ENCODE measurements around the gene AGK.
A peak's percentile ranks its signal among the peaks of the same experiment; 100 is the strongest.

The AGK gene, protein sequence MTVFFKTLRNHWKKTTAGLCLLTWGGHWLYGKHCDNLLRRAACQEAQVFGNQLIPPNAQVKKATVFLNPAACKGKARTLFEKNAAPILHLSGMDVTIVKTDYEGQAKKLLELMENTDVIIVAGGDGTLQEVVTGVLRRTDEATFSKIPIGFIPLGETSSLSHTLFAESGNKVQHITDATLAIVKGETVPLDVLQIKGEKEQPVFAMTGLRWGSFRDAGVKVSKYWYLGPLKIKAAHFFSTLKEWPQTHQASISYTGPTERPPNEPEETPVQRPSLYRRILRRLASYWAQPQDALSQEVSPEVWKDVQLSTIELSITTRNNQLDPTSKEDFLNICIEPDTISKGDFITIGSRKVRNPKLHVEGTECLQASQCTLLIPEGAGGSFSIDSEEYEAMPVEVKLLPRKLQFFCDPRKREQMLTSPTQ

DNA sequence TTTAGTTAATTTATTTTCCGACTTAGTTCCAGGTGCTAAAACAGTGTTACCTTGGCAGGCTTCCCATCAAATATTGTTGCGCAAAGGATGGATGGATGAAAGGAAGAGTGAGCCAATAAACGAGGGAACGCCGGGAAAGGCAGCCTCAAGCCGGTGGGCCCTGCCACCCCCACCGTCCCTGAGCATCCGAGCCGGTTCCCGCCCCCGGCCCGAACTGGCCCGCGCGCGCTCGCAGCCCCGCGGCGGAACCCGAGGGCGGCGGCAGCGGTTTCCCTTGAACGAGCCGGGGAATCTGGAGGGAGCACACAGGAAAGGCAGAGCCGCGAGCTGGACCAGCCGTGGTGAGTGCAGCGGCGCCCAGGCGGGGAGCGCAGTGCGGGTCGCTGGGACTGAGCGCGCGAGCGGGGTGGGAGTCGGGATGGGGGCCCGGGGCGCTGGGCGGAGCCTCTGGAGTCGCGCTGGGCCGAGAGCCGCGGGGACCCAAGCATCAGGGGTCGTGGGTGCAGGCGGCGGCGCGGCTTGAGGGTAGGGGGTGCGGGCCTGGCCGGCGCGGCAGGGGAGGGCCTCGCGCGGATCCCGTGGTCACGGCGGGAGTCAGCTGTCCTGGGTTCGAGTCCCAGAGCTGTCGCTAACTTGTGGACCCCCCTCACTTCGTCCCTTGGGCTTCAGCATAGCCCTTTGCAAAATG lies at the start of gene AGK:
AGK (plus strand) TSS at position 317 of the 688 bp plus-strand sequence. CDS start 4,057 bp downstream, outside the sequence.
- peak; percentile 93 for DNase-seq (ENCODE audit: low spot score)

DNA sequence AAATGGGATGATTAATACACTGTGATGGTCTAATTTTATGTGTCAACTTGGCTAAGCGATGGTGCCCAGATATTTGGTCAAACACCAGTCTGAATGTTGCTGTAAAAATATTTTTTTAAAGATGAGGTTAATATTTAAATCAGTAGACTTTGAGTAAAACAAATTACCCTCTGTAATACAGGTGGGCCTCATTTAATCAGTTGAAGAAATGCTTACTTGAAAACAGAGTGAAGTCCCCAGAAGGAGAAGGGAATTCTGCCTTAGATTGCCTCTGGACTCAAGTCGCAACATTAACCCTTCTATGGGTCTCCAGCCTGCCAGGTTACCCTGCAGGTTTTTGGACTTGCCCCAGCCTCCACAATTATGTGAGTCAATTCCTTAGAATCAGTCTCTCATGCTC lies 49.8 kb upstream of the AGK start:
- no peak for DNase-seq (ENCODE audit: low spot score)

DNA sequence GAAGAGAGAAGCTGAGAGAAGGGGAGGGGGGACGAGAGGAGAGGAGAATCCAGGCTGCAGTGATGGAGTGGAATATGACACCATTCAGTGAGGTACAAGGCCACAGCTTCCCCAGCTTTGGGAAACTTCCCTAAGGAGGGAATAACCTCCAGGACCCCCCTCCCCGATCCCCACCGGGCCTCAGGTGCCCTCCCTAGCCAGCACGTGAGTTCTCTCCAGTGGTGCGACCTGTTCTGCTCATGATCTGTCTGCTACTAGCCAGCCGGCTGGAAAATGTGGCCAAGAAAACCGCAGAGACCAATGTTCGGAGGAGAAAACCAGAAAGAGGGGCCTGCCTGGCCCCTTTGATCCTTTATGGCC lies 39.9 kb upstream of the AGK start:
- DNase-seq (ENCODE audit: low spot score) = no peak

DNA sequence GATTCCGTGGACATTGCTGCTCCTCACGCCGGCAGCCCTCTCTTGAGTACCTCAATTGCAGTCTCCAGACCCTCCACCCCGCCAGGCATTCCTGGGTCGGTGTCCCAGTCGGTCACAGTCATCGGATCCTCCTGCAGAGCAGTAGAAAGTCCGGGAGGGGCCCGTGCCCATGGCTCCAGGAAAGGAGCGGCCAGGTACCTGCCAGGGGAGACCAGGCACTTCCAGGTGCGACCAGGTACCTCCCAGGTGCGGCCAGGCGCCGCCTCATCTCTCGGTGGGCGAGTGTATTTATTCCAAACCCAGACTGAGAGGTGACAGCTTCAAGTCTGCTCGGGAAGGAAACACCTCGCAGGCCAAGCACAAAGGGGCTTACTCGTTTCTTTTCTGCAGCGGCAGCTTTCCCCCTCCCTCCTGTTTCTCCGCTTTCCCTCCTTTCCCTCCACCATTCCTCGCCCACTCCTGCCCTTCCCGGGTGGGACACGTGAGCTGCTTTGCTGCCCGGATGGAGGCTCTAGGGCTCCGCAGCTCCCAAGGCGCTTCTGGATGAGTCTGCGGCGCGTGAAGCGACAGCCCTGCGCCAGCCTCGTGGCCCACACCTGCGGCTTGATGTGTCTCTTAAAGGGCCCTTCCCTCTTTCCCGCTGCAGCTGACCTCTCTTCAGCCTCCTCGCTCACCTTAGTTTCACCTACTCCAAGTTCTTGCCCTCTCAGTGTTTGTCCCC lies 39.4 kb upstream of the AGK start:
- DNase-seq (ENCODE audit: low spot score) = peak; percentile 9

DNA sequence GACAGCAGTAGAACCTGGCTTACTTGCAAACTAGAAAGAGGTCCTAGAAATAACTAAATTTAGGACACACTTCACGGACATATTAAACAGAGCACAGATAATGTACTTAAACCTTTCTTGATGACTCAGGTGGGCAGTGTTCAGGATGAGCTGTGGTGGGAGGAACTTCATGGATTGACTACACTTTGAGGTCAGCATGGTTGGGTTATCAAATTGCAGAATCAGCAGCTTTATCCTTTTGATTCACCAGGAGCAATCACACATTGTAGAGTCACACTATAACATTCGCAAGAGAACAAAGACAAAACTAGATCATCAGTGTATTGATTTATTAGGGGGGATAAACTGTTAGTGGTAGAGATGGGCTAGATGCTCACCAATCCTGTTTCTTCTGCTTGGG lies 38.6 kb upstream of the AGK start:
- DNase-seq (ENCODE audit: low spot score) = no peak

DNA sequence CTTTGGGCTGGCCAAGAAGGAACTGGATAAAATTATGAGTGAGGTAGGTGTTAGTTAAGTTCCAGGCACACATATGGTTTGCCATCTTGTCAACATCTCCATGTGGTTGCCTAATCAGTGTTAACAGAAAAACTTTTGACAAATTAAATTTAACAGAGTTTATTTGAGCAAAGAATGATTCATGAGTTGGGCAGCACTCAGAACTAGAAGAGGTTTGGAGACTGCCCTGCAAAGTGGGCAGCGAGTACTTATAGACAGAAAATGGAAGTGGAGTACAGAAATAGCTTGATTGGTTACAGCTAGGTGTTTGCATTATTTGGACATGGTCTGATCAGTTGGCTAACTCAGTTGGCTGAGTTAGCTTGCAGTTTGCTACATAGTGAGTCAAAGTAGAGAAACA lies 37.5 kb upstream of the AGK start:
- no peak for DNase-seq (ENCODE audit: low spot score)

DNA sequence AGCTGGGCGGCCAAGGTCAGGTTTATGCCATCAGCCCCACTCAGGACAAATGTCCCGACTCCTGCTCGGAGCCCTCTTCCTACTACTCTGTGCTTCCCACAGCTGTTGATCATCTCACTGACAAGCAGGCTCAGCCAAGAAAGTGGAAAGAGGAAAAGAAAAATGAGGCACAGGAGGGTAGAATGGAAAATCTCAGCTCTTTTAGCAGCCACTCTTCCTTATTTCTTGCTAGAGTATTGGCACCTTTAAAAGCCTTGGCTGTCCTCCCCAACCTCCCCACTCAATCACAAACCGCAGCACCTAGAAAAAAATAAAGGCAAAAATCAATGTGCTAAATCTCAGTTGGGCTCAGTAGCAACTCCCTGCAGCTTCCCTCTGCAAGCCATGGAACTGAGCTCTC lies 35.3 kb upstream of the AGK start:
- DNase-seq (ENCODE audit: low spot score) = no peak

DNA sequence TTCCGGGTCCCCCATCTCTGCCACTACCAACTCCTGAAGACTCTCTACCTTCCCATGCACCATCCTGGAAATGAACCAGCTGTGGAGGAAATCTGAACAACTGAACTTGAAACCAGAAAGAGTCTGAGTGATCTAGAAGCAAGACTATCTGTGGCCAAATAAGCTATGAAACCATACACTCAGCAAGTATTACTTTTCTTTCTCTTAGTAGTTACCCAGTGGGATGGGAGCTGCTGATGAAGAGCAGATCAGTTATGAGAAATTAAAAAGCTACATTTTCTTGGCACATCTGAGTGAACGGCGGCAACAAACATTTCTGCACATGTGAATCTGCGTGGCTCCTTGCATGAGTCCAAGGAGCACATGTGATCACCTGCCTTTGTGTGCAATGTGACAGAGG lies 31.6 kb upstream of the AGK start:
- DNase-seq (ENCODE audit: low spot score) = no peak

DNA sequence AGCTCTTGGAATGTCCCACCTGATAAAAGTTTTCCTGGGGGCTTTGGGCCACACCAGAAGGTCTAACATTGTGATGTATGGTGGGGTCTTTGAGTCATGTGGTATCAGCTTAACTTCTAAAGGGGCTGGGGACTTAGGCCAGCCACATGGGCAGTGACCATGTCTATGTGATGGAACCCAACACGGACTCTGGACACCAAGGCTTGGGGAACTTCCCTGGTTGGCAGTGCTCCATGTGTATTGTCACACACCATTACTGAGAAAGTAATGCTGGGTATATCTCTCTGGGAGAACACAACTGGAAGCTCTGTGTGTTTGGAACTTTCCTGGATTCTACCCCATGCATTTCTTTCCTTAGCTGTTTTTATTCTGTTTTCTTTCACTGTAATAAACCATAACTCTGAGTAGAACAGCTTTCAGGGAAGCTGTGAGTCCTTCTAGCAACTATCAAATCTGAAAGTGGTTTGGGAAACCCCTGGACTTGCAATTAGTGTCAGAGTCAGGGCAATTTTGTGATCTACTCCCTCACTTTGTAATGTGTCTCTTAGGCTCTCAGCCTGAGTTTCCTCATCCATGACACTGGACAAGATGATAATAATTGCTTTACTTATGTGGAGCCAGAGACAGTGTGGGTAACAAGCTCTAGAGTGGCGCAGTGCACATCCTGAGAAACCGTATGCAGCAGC lies 28.4 kb upstream of the AGK start:
- no peak for DNase-seq (ENCODE audit: low spot score)

DNA sequence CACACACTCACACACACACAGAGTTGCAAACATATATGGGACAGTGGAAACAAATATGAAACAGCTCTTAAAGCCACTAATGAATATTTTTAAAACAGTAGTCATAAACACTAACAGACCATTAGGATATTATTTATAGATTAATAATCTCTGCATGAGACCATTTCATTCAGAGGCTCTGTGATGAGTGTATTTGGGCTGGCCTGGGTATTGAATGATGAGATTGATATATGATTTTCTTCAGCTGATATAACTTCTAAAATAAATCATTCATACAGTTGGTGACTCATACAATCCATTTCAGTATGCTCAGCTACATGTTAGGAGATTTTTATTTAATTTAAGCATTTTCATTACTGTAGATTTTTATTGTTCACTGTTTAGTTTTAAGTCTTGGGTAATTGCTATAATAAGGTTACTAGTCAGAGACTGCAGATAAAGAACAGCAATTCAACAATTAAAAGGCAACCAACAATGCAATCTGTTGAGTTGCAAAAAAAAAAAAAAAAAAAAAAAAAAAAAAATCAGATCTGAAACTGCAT lies 25.2 kb upstream of the AGK start:
- DNase-seq (ENCODE audit: low spot score) = no peak

DNA sequence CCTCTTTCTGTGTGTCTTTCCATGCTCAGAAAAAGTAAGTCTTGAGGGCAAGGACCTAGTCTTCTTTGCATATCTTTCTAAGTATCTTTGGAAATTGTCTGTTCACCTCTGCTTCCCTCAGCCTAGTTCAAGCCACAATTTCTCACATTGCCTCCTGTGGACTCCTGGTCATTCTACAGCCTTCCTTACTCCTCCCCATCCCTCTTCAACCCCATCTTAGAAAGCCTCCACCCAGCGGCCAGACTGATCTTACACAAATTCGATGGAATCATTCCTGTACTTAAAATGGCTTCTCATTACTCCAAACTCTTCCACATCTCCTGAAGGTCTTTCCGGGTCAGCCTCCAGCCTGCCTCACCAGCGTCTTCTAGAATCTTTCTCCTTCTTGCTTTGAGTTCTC lies 24.1 kb upstream of the AGK start:
- DNase-seq (ENCODE audit: low spot score) = no peak

DNA sequence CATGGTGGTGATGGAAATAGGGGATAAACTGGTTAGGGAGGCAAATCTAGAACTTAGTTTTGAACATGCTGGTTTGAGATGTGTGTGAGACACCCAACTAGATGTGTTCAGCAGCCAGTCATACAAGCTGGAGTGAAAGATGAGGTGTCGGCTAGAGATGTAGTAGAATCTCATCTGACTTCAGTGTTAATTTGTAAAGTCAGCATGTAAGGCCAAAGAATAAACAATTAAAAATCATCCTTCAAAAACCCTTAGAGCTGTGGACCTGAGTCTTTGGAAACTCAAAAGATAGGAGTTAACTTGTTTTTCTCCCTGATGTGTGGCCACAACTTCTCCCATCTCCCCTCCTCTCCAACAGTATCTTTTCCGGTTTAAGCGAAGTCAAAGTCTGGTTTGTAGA lies 22.8 kb upstream of the AGK start:
- no peak for DNase-seq (ENCODE audit: low spot score)

DNA sequence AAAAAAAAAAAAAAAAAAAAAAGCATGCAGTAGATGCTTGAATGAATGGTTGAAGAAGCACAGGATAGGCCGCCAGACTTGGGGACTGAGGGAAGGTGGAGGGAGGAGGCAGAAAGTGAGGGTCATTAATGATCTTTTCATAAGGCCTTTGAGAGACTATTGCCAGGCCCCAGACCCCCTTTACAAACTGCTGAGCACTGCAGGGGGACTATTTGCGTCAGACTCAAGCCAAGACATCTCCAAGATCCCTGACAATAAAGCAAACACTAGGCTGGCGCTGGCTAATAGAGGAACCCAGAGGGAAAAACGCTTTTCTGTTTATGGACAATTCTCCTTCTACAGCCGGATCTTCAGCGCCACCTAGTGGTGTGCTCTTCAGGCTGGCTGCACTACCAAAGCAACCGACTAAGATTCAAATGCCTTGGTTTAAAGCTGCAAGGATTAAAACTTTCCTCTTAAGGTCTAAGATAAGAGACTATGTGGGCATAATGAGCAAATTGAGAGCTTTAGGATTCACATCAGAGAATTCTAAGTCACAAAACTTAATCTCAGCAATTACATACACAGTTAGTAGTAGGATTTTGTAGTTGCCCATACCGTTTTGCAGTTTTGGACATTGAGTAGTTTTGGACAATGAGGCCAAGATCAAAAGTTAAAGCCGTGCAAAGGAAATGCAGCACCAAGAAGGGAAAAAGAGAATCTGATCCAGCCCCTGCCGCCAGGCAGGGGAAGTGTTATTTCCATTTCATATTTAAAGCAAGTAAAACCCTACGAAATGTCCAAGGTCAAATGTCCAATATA lies 17.9 kb upstream of the AGK start:
- DNase-seq (ENCODE audit: low spot score) = peak; percentile 83

DNA sequence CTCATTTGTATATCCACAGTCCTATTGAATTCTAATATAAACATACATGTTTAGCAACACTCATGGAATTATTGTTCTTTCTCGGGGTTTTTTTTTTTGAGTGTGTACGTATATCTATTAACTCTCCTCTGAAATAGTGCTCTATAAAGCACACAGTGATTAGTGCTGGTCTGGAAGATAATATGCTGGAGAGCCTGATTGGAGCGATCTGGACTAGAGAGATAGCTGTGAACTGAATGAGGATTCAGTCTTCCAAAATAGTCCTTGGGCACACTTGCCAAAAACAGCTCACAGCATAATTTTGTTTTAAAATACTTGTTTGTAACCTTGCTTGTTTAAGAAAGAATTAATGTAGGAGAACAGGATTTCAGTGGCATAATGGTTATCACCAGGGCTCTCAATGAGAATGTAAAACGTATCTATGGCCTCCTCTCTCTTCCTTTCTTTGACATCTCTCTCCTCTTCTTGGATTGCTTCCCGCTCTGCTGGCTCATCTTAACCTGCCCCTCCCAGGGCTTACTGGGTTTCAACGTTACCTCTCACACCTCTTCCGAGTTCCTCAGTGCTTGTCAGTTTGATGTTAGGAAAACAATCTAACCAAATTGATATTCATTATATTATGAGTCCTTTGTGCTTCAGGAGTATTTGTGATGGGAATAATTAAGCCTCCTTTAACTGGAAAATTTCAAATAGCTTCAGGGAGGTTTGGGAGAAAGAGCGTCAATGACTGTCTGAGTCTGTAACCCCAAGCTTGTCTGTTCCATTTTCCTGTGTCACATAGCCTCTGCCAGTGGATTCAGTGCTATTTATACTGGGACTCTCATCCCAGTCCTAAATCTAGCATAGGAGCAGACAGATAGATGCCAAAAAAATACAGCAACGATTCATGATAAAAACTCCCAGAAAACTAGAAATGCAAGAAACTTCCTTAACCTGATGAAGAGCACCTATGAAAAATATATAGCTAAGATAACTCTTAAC lies 16.2 kb upstream of the AGK start:
- no peak for DNase-seq (ENCODE audit: low spot score)

DNA sequence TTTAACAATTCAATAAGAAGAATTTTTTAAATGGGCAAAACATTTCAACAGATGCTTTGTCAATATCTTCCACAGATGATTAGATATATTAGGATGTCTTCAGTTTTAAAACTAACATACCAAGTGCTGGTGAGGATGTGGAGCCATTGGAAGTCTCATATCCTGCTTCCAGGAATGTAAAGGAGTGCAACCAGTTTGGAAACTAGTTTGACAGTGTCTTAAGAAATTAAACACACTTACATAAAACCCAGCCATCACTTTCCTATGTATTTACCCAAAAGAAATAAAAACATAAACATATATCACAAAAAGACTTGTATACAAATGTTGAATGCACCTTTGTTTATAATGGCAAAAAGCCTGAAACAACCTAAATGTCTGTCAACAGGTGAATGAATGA lies 13.3 kb upstream of the AGK start:
- no peak for DNase-seq (ENCODE audit: low spot score)

DNA sequence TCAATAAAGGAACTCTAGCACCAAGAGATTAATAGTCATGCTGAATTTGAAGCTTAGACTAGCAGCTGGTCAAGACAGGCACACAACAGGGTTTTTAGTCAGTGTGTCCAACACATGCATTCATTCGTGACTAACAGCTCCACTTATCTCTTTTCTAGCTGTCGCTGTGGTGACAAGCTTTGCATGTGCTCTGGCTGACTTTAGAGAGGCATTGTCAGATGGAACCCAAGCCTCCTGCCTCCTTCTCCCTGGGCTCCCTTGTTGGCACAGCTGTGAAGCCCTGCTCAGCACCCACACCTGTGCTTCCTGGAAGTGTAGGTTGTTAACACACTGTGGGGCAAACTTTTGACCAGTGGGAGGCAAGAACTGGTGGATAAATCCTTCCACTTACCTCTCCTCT lies 9.8 kb upstream of the AGK start:
- DNase-seq (ENCODE audit: low spot score) = no peak

DNA sequence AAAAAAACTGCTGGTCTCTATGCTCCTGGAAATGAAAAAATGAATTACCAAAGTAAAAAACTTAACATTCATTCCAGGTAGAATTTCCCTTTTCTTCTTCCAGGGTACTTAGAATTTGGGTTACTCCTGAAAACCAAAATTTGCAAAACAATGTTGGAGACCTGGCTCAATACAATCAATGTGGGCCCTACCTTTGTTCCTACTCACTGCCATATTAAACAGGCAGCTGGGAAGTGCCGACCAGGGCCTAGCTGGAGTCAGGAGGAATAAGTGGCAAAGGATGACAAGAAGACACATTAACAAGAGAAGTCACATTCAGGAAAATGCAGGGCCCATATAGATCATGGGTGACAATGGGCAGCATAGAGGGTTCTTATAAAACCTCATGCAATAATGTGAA lies 6.4 kb upstream of the AGK start:
- no peak for DNase-seq (ENCODE audit: low spot score)

DNA sequence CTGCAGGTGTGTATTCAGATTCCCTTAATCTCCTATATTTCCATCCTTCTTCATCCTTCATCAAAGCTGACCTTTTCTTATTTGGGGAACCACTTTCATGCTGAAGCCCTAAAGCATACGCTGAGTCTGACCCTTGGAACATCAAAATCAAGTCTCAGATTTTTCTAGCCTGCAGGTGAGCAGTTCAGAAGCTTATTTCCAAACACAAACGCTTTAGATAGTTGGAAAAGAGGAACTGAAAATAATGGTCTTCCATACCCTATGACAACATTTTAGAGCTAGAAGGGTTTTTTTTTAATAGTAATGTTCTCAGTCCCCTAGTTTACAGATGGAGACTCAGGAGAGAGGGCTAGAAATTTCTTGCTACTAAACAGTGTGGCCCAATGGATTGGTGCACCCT lies 1.6 kb upstream of the AGK start:
- DNase-seq (ENCODE audit: low spot score) = no peak

DNA sequence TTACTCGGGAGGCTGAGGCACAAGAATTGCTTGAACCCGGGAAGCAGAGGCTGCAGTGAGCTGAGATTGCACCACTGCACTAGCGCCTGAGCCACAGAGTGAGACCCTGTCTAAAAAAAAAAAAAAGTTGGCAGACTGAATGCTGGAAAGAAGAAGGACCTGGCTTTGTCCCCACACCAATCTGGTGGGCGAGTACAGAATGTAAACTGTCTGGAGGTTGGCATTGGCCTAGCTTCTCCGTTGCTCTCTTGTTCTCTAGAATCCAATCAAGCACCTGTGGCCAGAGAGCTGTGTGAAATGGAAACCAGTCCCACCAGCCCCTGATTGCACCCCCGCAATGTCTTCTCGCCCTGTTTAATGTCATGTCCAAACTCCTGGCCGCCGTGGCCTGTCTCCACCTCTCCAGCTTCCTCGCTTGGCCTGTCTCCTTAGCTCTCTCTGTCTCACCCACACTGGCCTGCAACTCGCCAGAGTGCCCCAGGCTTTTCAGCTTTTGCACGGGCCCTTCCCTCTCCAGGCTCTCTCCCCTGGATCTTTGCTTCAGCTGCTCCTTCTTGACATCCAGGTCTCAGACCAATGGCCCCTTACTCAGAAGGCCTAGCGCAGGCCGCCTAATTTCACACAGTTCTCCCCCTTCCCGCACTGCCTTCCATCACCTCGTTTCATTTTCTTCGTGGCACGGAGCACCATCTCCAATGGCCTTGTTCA lies 670 bp upstream of the AGK start:
- peak; percentile 33 for DNase-seq (ENCODE audit: low spot score)

DNA sequence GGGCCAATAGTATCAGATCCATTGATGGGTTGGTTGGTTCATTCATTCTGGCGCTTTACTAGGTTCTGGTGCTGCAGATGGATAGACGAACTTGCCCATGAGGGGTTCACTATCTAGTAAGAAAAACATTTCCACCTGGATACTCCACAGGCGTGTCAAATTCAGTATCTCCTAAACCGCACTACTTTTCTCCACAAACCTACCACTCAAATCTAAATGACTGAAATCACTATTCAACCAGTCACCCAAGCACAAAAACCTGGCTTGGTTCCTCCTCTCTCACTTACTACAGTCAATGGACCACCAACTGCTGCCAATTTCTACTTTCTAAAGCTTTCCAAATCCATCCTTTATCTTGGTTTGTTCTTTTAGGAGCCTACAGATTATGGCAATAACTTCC lies 572 bp downstream of the AGK start:
- DNase-seq (ENCODE audit: low spot score) = no peak

All from GM03348 (cell line).